ENCODE data around the gene ADISSP.
A peak's percentile ranks its signal among the peaks of the same experiment; 100 is the strongest.

Gene ADISSP

GRCh38 chr20:3759316-3759823, 8.2 kb downstream of the ADISSP start:
- Histone ChIP-seq H3K4me1 (peaks cover 47 to 89% (median 81%) of the 10 kb centered on the region in 10 experiments), H3K4me2 (peak overlapping the region in 5 of 11 experiments; percentile 7 to 84 (median 74); a peak in 5 of 22 replicates), H4K20me1 (peaks cover 13 to 92% (median 74%) of the 10 kb centered on the region in 11 experiments; a peak in 21 of 22 replicates), H3K27ac (peak overlapping the region in 9 of 11 experiments; percentile 47 to 76 (median 68); a peak in 18 of 22 replicates), H3K4me3 (no peak overlapping the region), H3K9me3 (replicated peaks in 1 of 11) (no peaks in the 10 kb centered on the region), H3K9ac (peak overlapping the region; percentile 23 to 70 (median 46); a peak in 15 of 22 replicates), H3K36me3 (peaks cover 62 to 87% (median 74%) of the 10 kb centered on the region in 11 experiments), H3K27me3 (no peaks in the 10 kb centered on the region)
- no peak for TF ChIP-seq Cebpa-rat (IDR thresholded peaks at IDR 0.05)

GRCh38 chr20:3758566-3758965, 9.0 kb downstream of the ADISSP start:
- Histone ChIP-seq H3K9ac (peak overlapping the region in 8 of 11 experiments; percentile 33 to 70 (median 55); a peak in 8 of 22 replicates), H3K36me3 (peaks cover 67 to 90% (median 82%) of the 10 kb centered on the region in 11 experiments), H3K4me3 (no peak overlapping the region), H3K4me1 (peaks cover 38 to 88% (median 74%) of the 10 kb centered on the region in 10 experiments), H3K27ac (peak overlapping the region in 9 of 11 experiments; percentile 52 to 76 (median 68); a peak in 17 of 22 replicates), H3K9me3 (replicated peaks in 1 of 11) (no peaks in the 10 kb centered on the region), H3K4me2 (peak overlapping the region in 4 of 11 experiments; percentile 53 to 84 (median 72); a peak in 6 of 22 replicates), H3K27me3 (no peaks in the 10 kb centered on the region), H4K20me1 (peaks cover 13 to 92% (median 75%) of the 10 kb centered on the region in 11 experiments; a peak in 21 of 22 replicates)
- TF ChIP-seq Cebpa-rat (IDR thresholded peaks at IDR 0.05): no peak

GRCh38 chr20:3757268-3757667, 10.3 kb downstream of the ADISSP start:
- Histone ChIP-seq H3K4me1 (peaks cover 40 to 88% (median 73%) of the 10 kb centered on the region in 10 experiments), H3K9ac (peak overlapping the region in 9 of 11 experiments; percentile 21 to 59 (median 41); a peak in 13 of 22 replicates), H3K4me2 (peak overlapping the region in 10 of 11 experiments; percentile 26 to 84 (median 56); a peak in 18 of 22 replicates), H3K4me3 (peak overlapping the region in 1 of 10 experiments; percentile 40; a peak in 1 of 20 replicates), H3K36me3 (peaks cover 67 to 97% (median 82%) of the 10 kb centered on the region in 11 experiments), H3K27ac (peak overlapping the region in 10 of 11 experiments; percentile 23 to 76 (median 64); a peak in 19 of 22 replicates), H3K9me3 (replicated peaks in 1 of 11) (no peaks in the 10 kb centered on the region), H3K27me3 (no peaks in the 10 kb centered on the region), H4K20me1 (peaks cover 13 to 100% (median 81%) of the 10 kb centered on the region in 11 experiments; a peak in 21 of 22 replicates)
- 0 out of 22 replicates have a peak, but pooled peaks of 1 of the 11 experiments have one; percentile 29 for TF ChIP-seq Cebpa-rat (IDR thresholded peaks at IDR 0.05)

- H4K20me1 ChIP-seq: peaks cover 13 to 94% (median 87%) of the 10 kb centered on the region in 11 experiments; a peak in 21 of 22 replicates
- H3K4me3 ChIP-seq: no peak overlapping the region
- H3K36me3 ChIP-seq: peaks cover 69 to 98% (median 84%) of the 10 kb centered on the region in 11 experiments
- peak overlapping the region in 1 of 11 experiments; percentile 84; a peak in 3 of 22 replicates for H3K4me2 ChIP-seq
- peak overlapping the region in 8 of 11 experiments; percentile 33 to 75 (median 63); a peak in 15 of 22 replicates for H3K27ac ChIP-seq
- peaks cover 36 to 84% (median 67%) of the 10 kb centered on the region in 10 experiments for H3K4me1 ChIP-seq
- TF ChIP-seq Cebpa-rat (IDR thresholded peaks at IDR 0.05): no peak
- peak overlapping the region in 5 of 11 experiments; percentile 7 to 50 (median 20); a peak in 5 of 22 replicates for H3K9ac ChIP-seq
- H3K27me3 ChIP-seq: no peaks in the 10 kb centered on the region
- H3K9me3 ChIP-seq (replicated peaks in 1 of 11): no peaks in the 10 kb centered on the region
These were observed 11.6 kb downstream of the ADISSP start for GRCh38 chr20:3755814-3756480.

- H3K27me3 ChIP-seq: no peaks in the 10 kb centered on the region
- no peak overlapping the region for H3K4me3 ChIP-seq
- H3K9me3 ChIP-seq (replicated peaks in 1 of 11): no peaks in the 10 kb centered on the region
- TF ChIP-seq Cebpa-rat (IDR thresholded peaks at IDR 0.05): no peak
- no peak overlapping the region for H3K4me2 ChIP-seq
- H4K20me1 ChIP-seq: peaks cover 13 to 92% (median 84%) of the 10 kb centered on the region in 11 experiments; a peak in 21 of 22 replicates
- peak overlapping the region in 1 of 11 experiments; percentile 12; a peak in 2 of 22 replicates for H3K9ac ChIP-seq
- H3K27ac ChIP-seq: peak overlapping the region in 6 of 11 experiments; percentile 25 to 75 (median 48); a peak in 7 of 22 replicates
- peaks cover 76 to 99% (median 82%) of the 10 kb centered on the region in 11 experiments for H3K36me3 ChIP-seq
- peaks cover 29 to 78% (median 60%) of the 10 kb centered on the region in 10 experiments for H3K4me1 ChIP-seq
These were observed 12.3 kb downstream of the ADISSP start for GRCh38 chr20:3755269-3755668.

- Histone ChIP-seq H3K4me3 (no peak overlapping the region), H3K27me3 (no peaks in the 10 kb centered on the region), H3K9me3 (replicated peaks in 1 of 11) (no peaks in the 10 kb centered on the region), H3K36me3 (peaks cover 67 to 90% (median 74%) of the 10 kb centered on the region in 11 experiments), H3K9ac (peak overlapping the region in 2 of 11 experiments; percentile 1 to 8; a peak in 3 of 22 replicates), H4K20me1 (peaks cover 3 to 91% (median 74%) of the 10 kb centered on the region in 11 experiments; a peak in 21 of 22 replicates), H3K4me1 (peaks cover 21 to 68% (median 50%) of the 10 kb centered on the region in 10 experiments), H3K27ac (peak overlapping the region in 2 of 11 experiments; percentile 3 to 15; a peak in 1 of 22 replicates), H3K4me2 (no peak overlapping the region)
- no peak for TF ChIP-seq Cebpa-rat (IDR thresholded peaks at IDR 0.05)
These were observed 13.3 kb downstream of the ADISSP start for GRCh38 chr20:3754276-3754630.

GRCh38 chr20:3753501-3754275, 13.9 kb downstream of the ADISSP start:
- Histone ChIP-seq H3K9ac (peak overlapping the region in 4 of 11 experiments; percentile 8 to 38 (median 14); a peak in 5 of 22 replicates), H3K36me3 (peaks cover 62 to 84% (median 69%) of the 10 kb centered on the region in 11 experiments), H3K9me3 (replicated peaks in 1 of 11) (no peaks in the 10 kb centered on the region), H3K27ac (peak overlapping the region in 2 of 11 experiments; percentile 15 to 16; a peak in 3 of 22 replicates), H3K4me3 (no peak overlapping the region), H3K4me1 (peaks cover 21 to 62% (median 44%) of the 10 kb centered on the region in 10 experiments), H3K4me2 (peak overlapping the region in 5 of 11 experiments; percentile 8 to 90 (median 79); a peak in 2 of 22 replicates), H3K27me3 (no peaks in the 10 kb centered on the region), H4K20me1 (peaks cover 0 to 89% (median 71%) of the 10 kb centered on the region in 11 experiments; a peak in 19 of 22 replicates)
- TF ChIP-seq Cebpa-rat (IDR thresholded peaks at IDR 0.05): no peak

GRCh38 chr20:3753098-3753497, 14.5 kb downstream of the ADISSP start:
- H3K27ac ChIP-seq: peak overlapping the region in 1 of 11 experiments; percentile 29; a peak in 2 of 22 replicates
- H3K4me3 ChIP-seq: peak overlapping the region in 2 of 10 experiments; percentile 43 to 54; a peak in 1 of 20 replicates
- H3K36me3 ChIP-seq: peaks cover 56 to 78% (median 63%) of the 10 kb centered on the region in 11 experiments
- H3K9ac ChIP-seq: peak overlapping the region in 6 of 11 experiments; percentile 8 to 54 (median 17); a peak in 5 of 22 replicates
- peak overlapping the region; percentile 62 to 90 (median 79); a peak in 21 of 22 replicates for H3K4me2 ChIP-seq
- peaks cover 0 to 94% (median 71%) of the 10 kb centered on the region in 11 experiments; a peak in 19 of 22 replicates for H4K20me1 ChIP-seq
- H3K27me3 ChIP-seq: no peaks in the 10 kb centered on the region
- no peak for TF ChIP-seq Cebpa-rat (IDR thresholded peaks at IDR 0.05)
- H3K9me3 ChIP-seq (replicated peaks in 1 of 11): no peaks in the 10 kb centered on the region
- peaks cover 21 to 56% (median 38%) of the 10 kb centered on the region in 10 experiments for H3K4me1 ChIP-seq

Data from BLaER1 treated with 17β-estradiol and CSF1 and Interleukin-3, amounts not matched to agents 10 nM and 100 nM (cell line).